ENCODE data around the gene DIDO1. TPM values are rescaled to one million over a fixed set of nuclear protein-coding genes. Genes with fewer than 3 reads are reported as not detected.
A peak's percentile ranks its signal among the peaks of the same experiment; 100 is the strongest.

The DIDO1 gene
- total and polyA plus RNA-seq, 2 of the 4 experiments (the other 2 are of a cell fraction): 21.8 to 28.1 TPM

DNA sequence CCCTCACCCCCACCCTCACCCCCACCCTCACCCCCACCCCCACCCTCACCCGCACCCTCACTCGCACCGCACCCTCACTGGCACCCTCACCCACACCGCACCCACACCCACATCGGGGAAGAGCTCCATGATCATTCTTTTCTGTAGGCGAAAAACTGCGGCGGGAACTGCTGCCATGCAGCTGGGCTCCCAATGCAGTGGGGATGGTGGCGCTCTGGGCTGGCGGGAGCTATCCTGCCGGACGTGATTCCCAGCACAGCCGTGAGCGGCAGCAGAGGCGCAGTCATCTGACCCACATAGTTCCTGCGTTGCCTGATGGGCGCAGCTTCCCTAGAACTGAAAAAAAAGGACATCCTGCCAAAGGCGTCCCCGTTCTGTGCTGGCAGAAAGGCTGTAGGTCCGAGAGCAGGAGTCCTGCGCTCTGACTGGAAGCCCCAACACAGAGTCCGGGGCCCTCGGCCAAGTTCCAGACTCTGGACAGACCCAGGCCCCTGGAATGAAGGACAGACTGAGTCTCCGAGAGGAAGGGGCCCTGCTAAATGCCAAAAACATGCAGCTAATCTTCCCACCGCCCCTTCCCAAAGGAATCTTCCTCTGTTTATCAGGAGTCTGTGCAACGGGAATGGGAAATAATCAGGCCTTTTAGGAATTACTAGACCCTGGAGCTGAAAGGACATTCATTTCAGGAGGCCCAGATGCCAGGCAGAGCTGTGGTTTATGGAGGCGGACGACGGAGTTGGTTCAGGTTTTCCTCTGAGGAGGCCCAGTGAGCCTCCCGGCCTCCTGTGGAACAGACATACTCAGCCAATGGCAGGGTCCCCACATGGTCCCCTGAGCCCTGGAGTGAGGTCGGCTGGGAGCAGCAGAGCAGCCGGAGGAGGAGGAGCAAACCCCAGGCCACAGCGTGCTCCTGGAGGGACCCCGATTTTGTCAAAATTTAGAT is 50.6 kb downstream of the DIDO1 start:
- Histone ChIP-seq H4K91ac (ENCODE audit: insufficient read depth, low read depth, low read length) (peak overlapping the region; percentile 70), H3K36me3 (ENCODE audit: control insufficient read depth, insufficient read depth, low read length) (peaks cover 5% of the 10 kb centered on the region; the same call in 1 of the 2 replicates), H2BK5ac (ENCODE audit: low read depth, low read length, poor library complexity, severe bottlenecking) (peak overlapping the region; percentile 68), H3K79me1 (ENCODE audit: low read depth in 1 of 2, low read length in 2 of 2) (no peaks in the 10 kb centered on the region), H2AK5ac (ENCODE audit: low read depth, low read length) (peak overlapping the region; percentile 40; the same call in 1 of the 2 replicates), H3K9me3 (ENCODE audit: control insufficient read depth, insufficient read depth, low read length) (no peaks in the 10 kb centered on the region), H4K20me1 (ENCODE audit: insufficient read depth, low read length) (no peaks in the 10 kb centered on the region), H3K56ac (ENCODE audit: extremely low read depth, insufficient read depth, low read length) (no peak overlapping the region; the same call in 1 of the 2 replicates), H3K9me1 (ENCODE audit: insufficient read depth, low read length) (no peaks in the 10 kb centered on the region; the same call in 1 of the 2 replicates), H3K4me1 (ENCODE audit: control insufficient read depth, insufficient read depth, low read length) (peaks cover 7% of the 10 kb centered on the region; the same call in 1 of the 2 replicates), H2AFZ (replicated peaks; ENCODE audit: low read length, poor library complexity) (peak overlapping the region; percentile 97), H2BK15ac (ENCODE audit: low read depth, low read length) (no peak overlapping the region; the same call in 2 of the 3 replicates), H3K23ac (ENCODE audit: low read depth, low read length) (peak overlapping the region; percentile 44; the same call in 1 of the 2 replicates), H3K4me3 (ENCODE audit: insufficient read depth, low read depth, low read length) (peak overlapping the region; percentile 42; the same call in 1 of the 2 replicates), H2BK20ac (ENCODE audit: low read depth, low read length) (no peak overlapping the region), H2BK120ac (ENCODE audit: low read depth, low read length) (peak overlapping the region; percentile 58), H3K9ac (ENCODE audit: low read depth, low read length) (peak overlapping the region; percentile 11), H3K27me3 (ENCODE audit: control insufficient read depth, insufficient read depth, low read length) (0 out of 2 replicates have a peak, but pooled peaks cover under 1% of the 10 kb centered on the region), H4K5ac (ENCODE audit: low read depth, low read length) (peak overlapping the region; percentile 63), H3K4ac (ENCODE audit: low read depth, low read length) (peak overlapping the region; percentile 81), H3K14ac (replicated peaks; ENCODE audit: low read depth, low read length) (peak overlapping the region; percentile 71), H3K18ac (ENCODE audit: low read depth, low read length) (peak overlapping the region; percentile 12; the same call in 1 of the 2 replicates), H2AK9ac (replicated peaks; ENCODE audit: low read depth, low read length, poor library complexity) (peak overlapping the region; percentile 74), H3K4me2 (ENCODE audit: low read depth, low read length) (peak overlapping the region; percentile 56; the same call in 1 of the 2 replicates), H3K27ac (ENCODE audit: insufficient read depth, low read length) (peak overlapping the region; percentile 32), H4K8ac (ENCODE audit: low read depth in 2 of 2, low read length in 2 of 2) (peak overlapping the region; percentile 65 to 95; a peak in 3 of 4 replicates)
- peak; percentile 50 for TF ChIP-seq RAD21 (IDR thresholded peaks at IDR 0.05; ENCODE audit: low read length)
- TF ChIP-seq, protein P1, sequence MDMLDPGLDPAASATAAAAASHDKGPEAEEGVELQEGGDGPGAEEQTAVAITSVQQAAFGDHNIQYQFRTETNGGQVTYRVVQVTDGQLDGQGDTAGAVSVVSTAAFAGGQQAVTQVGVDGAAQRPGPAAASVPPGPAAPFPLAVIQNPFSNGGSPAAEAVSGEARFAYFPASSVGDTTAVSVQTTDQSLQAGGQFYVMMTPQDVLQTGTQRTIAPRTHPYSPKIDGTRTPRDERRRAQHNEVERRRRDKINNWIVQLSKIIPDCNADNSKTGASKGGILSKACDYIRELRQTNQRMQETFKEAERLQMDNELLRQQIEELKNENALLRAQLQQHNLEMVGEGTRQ (IDR thresholded peaks at IDR 0.05; ENCODE audit: low read depth, low read length): peak; percentile 82
- TF ChIP-seq MAFK (IDR thresholded peaks at IDR 0.05; ENCODE audit: low read depth, low read length): no peak
- TF ChIP-seq, protein P2, sequence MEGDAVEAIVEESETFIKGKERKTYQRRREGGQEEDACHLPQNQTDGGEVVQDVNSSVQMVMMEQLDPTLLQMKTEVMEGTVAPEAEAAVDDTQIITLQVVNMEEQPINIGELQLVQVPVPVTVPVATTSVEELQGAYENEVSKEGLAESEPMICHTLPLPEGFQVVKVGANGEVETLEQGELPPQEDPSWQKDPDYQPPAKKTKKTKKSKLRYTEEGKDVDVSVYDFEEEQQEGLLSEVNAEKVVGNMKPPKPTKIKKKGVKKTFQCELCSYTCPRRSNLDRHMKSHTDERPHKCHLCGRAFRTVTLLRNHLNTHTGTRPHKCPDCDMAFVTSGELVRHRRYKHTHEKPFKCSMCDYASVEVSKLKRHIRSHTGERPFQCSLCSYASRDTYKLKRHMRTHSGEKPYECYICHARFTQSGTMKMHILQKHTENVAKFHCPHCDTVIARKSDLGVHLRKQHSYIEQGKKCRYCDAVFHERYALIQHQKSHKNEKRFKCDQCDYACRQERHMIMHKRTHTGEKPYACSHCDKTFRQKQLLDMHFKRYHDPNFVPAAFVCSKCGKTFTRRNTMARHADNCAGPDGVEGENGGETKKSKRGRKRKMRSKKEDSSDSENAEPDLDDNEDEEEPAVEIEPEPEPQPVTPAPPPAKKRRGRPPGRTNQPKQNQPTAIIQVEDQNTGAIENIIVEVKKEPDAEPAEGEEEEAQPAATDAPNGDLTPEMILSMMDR (conservative IDR thresholded peaks at IDR 0.05; ENCODE audit: low read depth, low read length): peak; percentile 64
- ChIA-PET POLR2A (ENCODE audit: unreplicated experiment) (interaction anchor here (0.5 to 1.1 kb wide), 2 partner anchors 14 to 95 kb away, joined by 4 read pairs; partner anchors contain the start of gene TCFL5), CTCF (interaction anchor here (0.5 to 3.6 kb wide), 6 partner anchors 8 to 78 kb away, joined by 3 to 12 read pairs (median 4); no protein-coding TSS in a partner anchor)
- DNase-seq (peak; percentile 83), ATAC-seq (ENCODE audit: low read depth) (peak; percentile 98)
- 49% methylated on average over 7 of the region's 34 CpGs; no CpG with 5 or more reads in 1 of the 2 experiments for WGBS, 2 experiments (ENCODE audit: extremely low coverage in 2 of 2, insufficient read length in 1 of 2)
- intact Hi-C loops (cut with micrococcal nuclease): no loop called here
- dilution Hi-C loops (cut with HindIII; ENCODE audit: low sequenced_read_pairs, unreplicated experiment): no loop called here
- BruUV-seq (replicated peaks): no TSS peak
- in situ Hi-C loops (cut with MboI; ENCODE audit: low sequenced_read_pairs): loop anchor here (10.0 kb wide), 1 partner anchor 139 kb away; no protein-coding TSS in a partner anchor

Data from IMR-90 (cell line).